Hematopoietic multipotent progenitor cell (in vitro differentiated cells): ENCODE data around the gene SPRY2. TPM values are rescaled to one million over a fixed set of nuclear protein-coding genes. Genes with fewer than 3 reads are reported as not detected.
"Not testable (repeated sequence)": the region's sequence is repeated elsewhere in the genome, so short reads cannot be mapped to it uniquely, and the experiment has no call there.

Experiments used
- DNase-seq, 3 donors: peaks; one replicate each; pipeline ENCODE4 v3.0.0-alpha.2; 2011 to 2015; ENCODE audit warnings: low read depth in 2 of 3, low spot score in 2 of 3
- total RNA-seq: library from RNA; depleted of rRNA; stranded (reverse); fragments of >200 nt; gene quantifications from one replicate; pipeline ENCODE4 v1.2.3, GENCODE V29; 2012

SPRY2 gene
- total RNA-seq, 1 donor: 17.0 TPM

DNA sequence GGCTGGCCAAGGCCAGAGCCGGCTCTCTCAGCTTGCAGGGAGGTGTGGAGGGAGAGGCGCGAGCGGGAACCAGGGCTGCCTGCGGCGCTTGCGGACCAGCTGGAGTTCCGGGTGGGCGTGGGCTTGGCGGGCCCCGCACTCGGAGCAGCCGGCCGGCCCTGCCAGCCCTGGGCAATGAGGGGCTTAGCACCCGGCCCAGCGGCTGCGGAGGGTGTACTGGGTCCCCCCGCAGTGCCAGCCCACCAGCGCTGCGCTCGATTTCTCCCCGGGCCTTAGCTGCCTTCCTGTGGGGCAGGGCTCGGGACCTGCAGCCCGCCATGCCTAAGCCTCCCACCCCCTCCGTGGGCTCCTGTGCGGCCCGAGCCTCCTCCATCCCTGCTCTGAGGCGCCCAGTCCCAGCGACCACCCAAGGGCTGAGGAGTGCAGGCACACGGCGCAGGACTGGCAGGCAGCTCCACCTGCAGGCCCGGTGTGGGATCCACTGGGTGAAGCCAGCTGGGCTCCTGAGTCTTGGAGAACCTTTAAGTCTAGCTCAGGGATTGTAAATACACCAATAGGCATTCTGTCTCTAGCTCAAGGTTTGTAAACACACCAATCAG, 14.7 kb upstream of the SPRY2 start:
- DNase-seq: not testable (repeated sequence)

DNA sequence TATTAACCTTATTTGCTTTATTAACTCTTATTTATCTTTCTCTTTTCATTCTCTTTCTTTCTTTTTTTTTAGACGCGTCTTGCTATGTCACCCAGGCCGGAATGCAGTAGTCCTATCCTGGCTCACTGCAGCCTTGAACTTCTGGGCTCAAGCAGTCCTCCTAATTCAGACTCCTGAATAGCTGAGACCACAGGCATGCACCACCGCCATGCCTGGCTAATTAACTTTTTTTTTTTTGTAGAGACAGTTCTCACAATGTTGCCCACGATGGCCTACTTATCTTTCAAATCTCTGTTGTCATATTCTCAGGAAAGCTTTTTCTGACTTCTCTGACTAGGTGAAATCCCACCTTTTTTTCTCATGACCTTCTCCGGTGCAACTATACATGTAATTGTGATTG, 7.8 kb upstream of the SPRY2 start:
- no peak for DNase-seq

DNA sequence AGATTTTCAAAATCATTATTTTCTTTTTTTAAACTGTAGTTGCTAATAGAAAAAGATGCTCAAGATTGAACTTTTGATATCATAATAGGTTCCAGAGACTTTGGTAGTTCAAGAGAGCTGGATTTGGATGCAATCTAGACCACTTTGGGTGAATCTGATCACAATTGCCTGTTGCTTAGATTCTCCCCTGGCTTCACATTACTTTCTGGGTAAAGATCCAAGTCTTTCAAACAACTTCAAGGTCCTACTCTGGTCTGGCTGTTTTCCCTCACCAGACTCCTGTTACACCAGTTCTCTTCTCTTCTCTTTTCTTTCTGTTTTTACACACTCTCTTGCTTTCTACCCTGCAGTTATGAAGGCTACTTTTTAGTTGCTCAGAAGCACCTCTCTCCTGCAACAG, 7.4 kb upstream of the SPRY2 start:
- no peak for DNase-seq

- DNase-seq: no peak
Measured at GRCh38 chr13:80345771-80346510, 5.0 kb upstream of the SPRY2 start.

GRCh38 chr13:80344032-80344431, 3.1 kb upstream of the SPRY2 start:
- DNase-seq: not testable (repeated sequence)

GRCh38 chr13:80342471-80343371, 1.8 kb upstream of the SPRY2 start:
- DNase-seq: peak; percentile 24 to 78 (median 72)

DNA sequence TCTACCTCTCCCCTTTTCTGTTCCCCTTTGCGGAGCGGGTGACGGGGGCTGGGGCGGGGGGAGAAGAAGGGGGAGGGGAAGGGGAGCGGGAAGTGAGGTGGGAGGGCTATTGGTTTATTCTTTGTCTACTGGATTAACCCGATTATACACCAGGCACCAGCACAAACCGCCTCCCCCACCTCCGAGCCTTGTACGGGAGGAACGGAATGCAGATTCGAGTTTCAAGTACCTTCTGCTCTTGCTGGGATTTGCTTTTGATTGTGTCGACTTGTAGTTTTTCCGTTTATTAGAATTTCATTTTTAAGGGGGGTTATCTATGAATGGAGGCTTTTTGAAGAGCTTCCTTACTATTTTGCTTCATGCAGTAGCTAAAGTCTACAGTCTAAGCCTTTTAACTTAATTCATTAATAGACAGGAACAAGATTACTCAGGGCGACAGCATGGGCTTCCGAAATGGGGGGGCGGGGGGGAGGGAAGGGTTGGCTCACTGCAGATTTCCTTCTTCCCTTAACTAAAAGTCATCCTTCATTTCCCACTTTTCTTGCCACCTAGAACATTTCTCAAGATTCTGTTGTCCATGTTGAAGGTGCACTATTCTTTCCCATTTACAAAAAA, 937 bp upstream of the SPRY2 start:
- DNase-seq: peak in 1 of 3 donors; percentile 50

DNA sequence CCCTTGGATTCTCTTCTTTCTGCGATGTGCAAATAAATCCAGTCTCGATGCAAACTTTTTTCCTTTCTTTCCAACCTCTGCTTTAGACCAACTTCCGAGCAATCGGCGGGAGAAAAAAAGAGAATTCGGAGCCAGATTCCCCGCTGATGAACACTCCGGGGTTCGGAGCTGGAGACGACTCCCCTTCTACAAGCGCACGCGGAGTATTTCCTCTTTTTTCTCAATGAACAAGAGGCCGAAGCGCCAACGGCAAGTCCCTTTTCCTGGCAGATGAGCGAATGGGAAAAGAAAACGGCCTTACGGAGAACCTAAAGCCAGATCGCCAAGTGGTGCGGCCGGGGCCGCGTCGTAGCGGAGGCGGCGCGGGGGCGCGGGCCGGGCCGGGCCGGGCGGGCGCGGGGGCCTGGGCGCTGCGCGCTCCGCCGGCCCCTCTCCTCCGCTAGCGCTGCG, 250 bp downstream of the SPRY2 start:
- DNase-seq: peak in 2 of 3 donors; percentile 61 to 78

- DNase-seq: peak in 1 of 3 donors; percentile 16
Measured at GRCh38 chr13:80339912-80340650, 845 bp downstream of the SPRY2 start.

GRCh38 chr13:80339563-80339911, 1.4 kb downstream of the SPRY2 start:
- peak in 1 of 3 donors; percentile 14 for DNase-seq

GRCh38 chr13:80338781-80339562, 2.0 kb downstream of the SPRY2 start:
- DNase-seq: peak in 2 of 3 donors; percentile 73

- no peak for DNase-seq
Measured at GRCh38 chr13:80337288-80338081, 3.4 kb downstream of the SPRY2 start.

- no peak for DNase-seq
Measured at GRCh38 chr13:80336776-80337287, 4.1 kb downstream of the SPRY2 start.

- no peak for DNase-seq
Measured at GRCh38 chr13:80336370-80336769, 4.6 kb downstream of the SPRY2 start.

- peak in 1 of 3 donors; percentile 37 for DNase-seq
Measured at GRCh38 chr13:80334597-80335260, 6.2 kb downstream of the SPRY2 start.

- no peak for DNase-seq
Measured at GRCh38 chr13:80331984-80332383, 8.9 kb downstream of the SPRY2 start.

- DNase-seq: no peak
Measured at GRCh38 chr13:80329250-80329649, 11.7 kb downstream of the SPRY2 start.

DNA sequence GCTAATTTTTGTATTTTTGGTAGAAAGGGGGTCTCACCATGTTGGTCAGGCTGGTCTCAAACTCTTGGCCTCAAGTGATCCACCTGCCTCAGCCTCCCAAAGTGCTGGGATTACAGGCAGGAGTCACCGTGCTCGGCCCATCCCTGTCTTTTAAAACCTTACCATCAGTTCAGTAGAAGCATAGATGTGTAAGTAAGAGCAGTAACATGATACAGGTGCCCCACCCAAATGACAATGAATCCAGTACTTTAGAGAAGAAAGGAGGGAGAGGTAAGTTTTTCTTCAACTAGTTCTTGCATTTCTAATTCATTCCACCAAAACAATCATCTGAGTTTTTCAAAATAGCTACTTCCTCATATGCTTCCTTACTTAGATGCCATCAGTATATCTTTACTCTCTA, 21.9 kb downstream of the SPRY2 start:
- DNase-seq: no peak
